AG04449 (cell line): ENCODE measurements around the gene CCDC97.
A peak's percentile ranks its signal among the peaks of the same experiment; 100 is the strongest.

Experiments used
- CTCF ChIA-PET: fragments of 350-600 bp; formaldehyde crosslinking; extraction: SDS; loops from one replicate; lab custom pipeline; 2021; ENCODE audit warnings: antibody characterized with exemption; lab: Yijun Ruan, JAX
- POLR2A ChIA-PET: fragments of 400-600, 350-600 bp; formaldehyde crosslinking; extraction: SDS; loops from one replicate; lab custom pipeline; 2020; ENCODE audit warnings: antibody characterized with exemption, inconsistent platforms; lab: Yijun Ruan, JAX
- DNase-seq: peaks from one replicate; pipeline ENCODE4 v3.0.0-alpha.2; 2010; ENCODE audit warnings: low read depth, low spot score
- H3K4me3 ChIP-seq: 2 replicates; pipeline ENCODE4 v1.5.1; 2011; ENCODE audit warnings: low read depth, mild to moderate bottlenecking, control low read depth, low read length
- CTCF ChIP-seq: IDR thresholded peaks from one replicate; pipeline ENCODE4 v1.5.1; 2011; ENCODE audit warnings: mild to moderate bottlenecking, moderate library complexity, low read length, control low read depth, inconsistent platforms; ENCODE audit not compliant: insufficient read depth; ENCODE audit errors: missing control alignments

CCDC97 gene

GRCh38 chr19:41310033-41310831 is at the start of gene CCDC97:
TSS of gene CCDC97 (plus strand) at chr19:41310172. CDS start at chr19:41310311, 139 bp downstream.
- TF ChIP-seq CTCF = no peak
- ChIA-PET POLR2A (interaction anchor here (0.7 to 2.4 kb wide), 4 partner anchors 10 to 92 kb away, joined by 3 to 9 read pairs (median 4); no protein-coding TSS in a partner anchor), CTCF (interaction anchor here (2.1 to 7.1 kb wide), 4 partner anchors 15 to 118 kb away, joined by 10 to 164 read pairs (median 76); no protein-coding TSS in a partner anchor)
- H3K4me3 ChIP-seq = peak within 1 kb of the TSS; percentile 92
- DNase-seq = no peak

GRCh38 chr19:41261474-41262190 is 48.3 kb upstream of the CCDC97 start:
- ChIA-PET CTCF (interaction anchor here (0.6 to 14.0 kb wide), 8 partner anchors 11 to 56 kb away, joined by 3 to 205 read pairs (median 7); partner anchors contain the start of gene AXL), POLR2A (interaction anchor here (1.7 to 3.7 kb wide), 4 partner anchors 35 to 57 kb away, joined by 3 to 28 read pairs (median 14); partner anchors contain the start of gene AXL)
- no peak for TF ChIP-seq CTCF
- peak overlapping the region; percentile 78 for H3K4me3 ChIP-seq
- DNase-seq = no peak

GRCh38 chr19:41263042-41263849 is 46.7 kb upstream of the CCDC97 start:
- peak; percentile 16 for DNase-seq
- TF ChIP-seq CTCF = no peak
- POLR2A ChIA-PET = interaction anchor here (0.6 to 3.7 kb wide), 13 partner anchors 10 to 176 kb away, joined by 3 to 28 read pairs (median 4); partner anchors contain the start of gene AXL
- CTCF ChIA-PET = interaction anchor here (1.1 to 14.0 kb wide), 11 partner anchors 12 to 57 kb away, joined by 3 to 205 read pairs (median 8); partner anchors contain the start of gene AXL
- peak overlapping the region; percentile 78 for H3K4me3 ChIP-seq

GRCh38 chr19:41263850-41264580 is 46.0 kb upstream of the CCDC97 start, which contains the start of gene HNRNPUL1:
TSS of gene HNRNPUL1 (plus strand) at chr19:41264372. CDS start at chr19:41264504, 132 bp downstream.
- DNase-seq = peak; percentile 100
- ChIA-PET CTCF (interaction anchor here (1.0 to 14.0 kb wide), 11 partner anchors 13 to 88 kb away, joined by 3 to 205 read pairs (median 8); partner anchors contain the start of gene AXL), POLR2A (interaction anchor here (0.6 to 3.7 kb wide), 11 partner anchors 9 to 175 kb away, joined by 3 to 28 read pairs (median 4); partner anchors contain the start of gene AXL)
- TF ChIP-seq CTCF = peak; percentile 36
- peak within 1 kb of the TSS; percentile 87 for H3K4me3 ChIP-seq
